Measurements from ENCODE around the gene ZNF521. TPM values are rescaled to one million over a fixed set of nuclear protein-coding genes. Genes with fewer than 3 reads are reported as not detected.

ZNF521 gene
- total RNA-seq, 2 experiments from 2014 or later: not detected

DNA sequence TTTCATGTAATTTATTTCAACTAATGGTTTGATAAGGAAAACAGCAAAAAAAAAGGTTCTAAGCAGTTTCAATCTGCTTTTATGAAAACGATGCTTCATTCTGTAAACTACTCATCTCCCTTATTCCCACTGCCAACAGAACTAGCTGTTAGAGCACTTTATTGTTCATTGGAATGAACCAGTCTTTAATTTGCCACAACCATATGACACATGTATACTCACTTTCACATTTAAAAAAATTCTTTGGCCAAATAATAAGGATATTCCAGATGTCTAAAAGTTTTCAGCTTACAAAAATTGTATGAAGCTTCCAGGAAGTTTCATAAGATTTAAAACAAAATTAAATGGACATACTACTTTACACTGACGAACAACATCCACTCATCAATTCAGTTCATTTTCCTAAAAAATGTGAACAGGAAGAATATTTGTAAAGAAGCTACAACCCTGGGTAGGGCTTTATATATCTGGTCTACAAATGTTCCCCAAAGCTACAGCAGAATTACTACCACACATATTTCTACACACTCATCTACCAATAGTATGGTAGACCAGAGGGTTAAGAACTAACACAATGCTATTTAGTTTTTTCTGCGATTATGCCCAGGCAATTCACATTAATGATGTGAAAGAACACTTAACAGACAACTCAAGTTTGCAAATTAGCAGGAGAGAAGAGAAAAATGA, 37.7 kb downstream of the ZNF521 start:
- no peak for DNase-seq
- Mint-ChIP-seq H3K27me3 (peaks cover 32% of the 10 kb centered on the region), H3K36me3 (no peaks in the 10 kb centered on the region), H3K9me3 (no peaks in the 10 kb centered on the region), H3K27ac (no peak overlapping the region), H3K4me3 (no peak overlapping the region), H3K4me1 (no peaks in the 10 kb centered on the region)

DNA sequence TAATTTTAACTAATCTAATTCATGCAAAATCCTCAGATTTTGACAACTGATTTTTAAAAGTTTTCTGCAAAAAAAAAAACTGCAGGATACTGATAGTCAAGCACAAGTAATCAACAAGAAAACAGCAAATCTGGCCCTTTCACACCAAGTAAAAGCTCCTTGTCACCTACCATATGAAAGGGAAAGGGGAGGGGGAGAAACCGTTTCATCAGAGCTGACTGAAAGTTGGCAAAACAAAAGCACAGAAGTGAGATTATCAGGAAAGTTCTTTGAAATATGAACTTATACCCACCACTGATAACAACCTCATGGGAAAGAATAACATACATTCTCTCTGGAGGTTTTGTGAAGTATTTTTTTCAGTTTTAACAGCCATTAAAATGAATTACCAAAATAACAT, 38.7 kb downstream of the ZNF521 start:
- Mint-ChIP-seq H3K36me3 (no peaks in the 10 kb centered on the region), H3K9me3 (no peaks in the 10 kb centered on the region)

GRCh38 chr18:25310045-25310444, 41.9 kb downstream of the ZNF521 start:
- no peak overlapping the region for H3K4me3 Mint-ChIP-seq

More for the DNA sequence above, 38.7 kb downstream of the ZNF521 start:
- Mint-ChIP-seq H3K27me3 (peaks cover 32% of the 10 kb centered on the region), H3K4me1 (no peaks in the 10 kb centered on the region), H3K27ac (no peak overlapping the region), H3K4me3 (no peak overlapping the region)
- DNase-seq: no peak

DNA sequence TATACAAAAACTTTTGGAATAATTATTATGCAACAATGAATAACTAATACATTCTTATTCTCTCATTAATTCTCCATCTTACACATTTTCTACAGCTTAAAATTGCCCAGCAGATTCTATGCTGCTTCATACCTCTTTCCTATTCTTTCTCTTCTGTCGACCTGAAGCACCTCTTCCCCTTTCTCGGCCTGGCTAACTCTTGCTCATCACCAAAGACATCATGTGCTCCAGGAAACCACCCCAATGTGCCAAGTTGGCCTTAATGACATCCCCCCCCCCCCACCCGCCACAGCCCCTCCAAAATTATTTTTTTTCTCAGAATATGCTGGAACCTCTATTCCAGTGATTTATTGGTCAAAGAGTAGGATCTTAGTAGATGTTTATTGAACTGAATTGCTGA, 43.6 kb downstream of the ZNF521 start:
- Mint-ChIP-seq H3K27me3 (peaks cover 15% of the 10 kb centered on the region), H3K9me3 (no peaks in the 10 kb centered on the region), H3K4me3 (no peak overlapping the region), H3K36me3 (no peaks in the 10 kb centered on the region), H3K4me1 (no peaks in the 10 kb centered on the region), H3K27ac (no peak overlapping the region)
- no peak for DNase-seq

More at GRCh38 chr18:25310045-25310444, 41.9 kb downstream of the ZNF521 start:
- no peaks in the 10 kb centered on the region for H3K4me1 Mint-ChIP-seq
- H3K36me3 Mint-ChIP-seq: no peaks in the 10 kb centered on the region
- H3K27me3 Mint-ChIP-seq: peaks cover 24% of the 10 kb centered on the region
- H3K9me3 Mint-ChIP-seq: no peaks in the 10 kb centered on the region
- H3K27ac Mint-ChIP-seq: no peak overlapping the region
- no peak for DNase-seq

DNA sequence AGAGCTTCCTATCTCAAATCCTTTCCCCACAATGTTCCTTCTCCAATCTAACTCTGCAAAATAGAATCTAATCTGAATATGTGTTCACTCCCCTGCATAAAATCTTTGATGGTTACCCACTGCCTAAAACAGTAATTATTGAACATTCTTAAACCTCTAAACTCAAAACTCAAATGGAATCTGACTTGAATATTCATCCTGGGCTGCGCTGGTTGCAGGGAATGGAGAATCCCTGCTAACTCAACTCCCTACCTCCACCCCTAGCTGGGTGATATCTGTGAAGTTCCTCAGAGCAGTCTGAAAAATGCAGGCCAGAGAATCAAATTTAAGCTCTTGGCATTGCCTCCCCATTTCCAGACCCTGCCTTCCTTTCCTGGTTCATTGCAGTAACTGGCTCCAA, 44.8 kb downstream of the ZNF521 start:
- DNase-seq: no peak
- Mint-ChIP-seq H3K4me1 (no peaks in the 10 kb centered on the region), H3K9me3 (no peaks in the 10 kb centered on the region), H3K27me3 (peaks cover 15% of the 10 kb centered on the region), H3K27ac (no peak overlapping the region), H3K36me3 (no peaks in the 10 kb centered on the region), H3K4me3 (no peak overlapping the region)

DNA sequence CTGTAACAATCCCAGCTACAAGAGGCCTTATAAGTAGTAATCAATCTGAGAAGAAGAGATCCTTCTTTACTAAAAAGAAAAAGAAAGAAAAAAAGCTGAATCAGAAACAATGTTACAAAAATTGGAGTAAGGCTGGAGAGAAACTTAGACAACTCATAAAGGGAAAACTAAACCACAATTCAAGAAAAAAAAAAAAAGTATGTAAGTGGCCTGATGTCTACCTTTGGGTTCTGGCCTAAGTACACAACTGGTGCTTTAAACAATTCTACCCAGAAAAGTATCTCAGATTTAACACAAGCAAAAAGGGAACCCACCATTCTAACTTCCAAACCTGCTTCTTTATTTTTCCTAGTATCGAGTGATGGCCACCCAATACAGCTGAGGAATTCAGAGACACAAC, 45.3 kb downstream of the ZNF521 start:
- no peaks in the 10 kb centered on the region for H3K4me1 Mint-ChIP-seq
- H3K9me3 Mint-ChIP-seq: no peaks in the 10 kb centered on the region
- peaks cover 15% of the 10 kb centered on the region for H3K27me3 Mint-ChIP-seq

GRCh38 chr18:25305584-25305983, 46.4 kb downstream of the ZNF521 start:
- Mint-ChIP-seq H3K4me3 (no peak overlapping the region), H3K27me3 (peaks cover 11% of the 10 kb centered on the region), H3K27ac (no peak overlapping the region), H3K36me3 (no peaks in the 10 kb centered on the region), H3K4me1 (no peaks in the 10 kb centered on the region), H3K9me3 (no peaks in the 10 kb centered on the region)
- DNase-seq: no peak

More for the DNA sequence above, 45.3 kb downstream of the ZNF521 start:
- DNase-seq: no peak
- Mint-ChIP-seq H3K27ac (no peak overlapping the region), H3K4me3 (no peak overlapping the region), H3K36me3 (no peaks in the 10 kb centered on the region)

GRCh38 chr18:25300492-25300891, 51.5 kb downstream of the ZNF521 start:
- Mint-ChIP-seq H3K9me3 (no peaks in the 10 kb centered on the region), H3K4me3 (no peak overlapping the region), H3K27ac (no peak overlapping the region), H3K36me3 (no peaks in the 10 kb centered on the region), H3K4me1 (no peaks in the 10 kb centered on the region), H3K27me3 (peaks cover 3% of the 10 kb centered on the region)
- DNase-seq: no peak

DNA sequence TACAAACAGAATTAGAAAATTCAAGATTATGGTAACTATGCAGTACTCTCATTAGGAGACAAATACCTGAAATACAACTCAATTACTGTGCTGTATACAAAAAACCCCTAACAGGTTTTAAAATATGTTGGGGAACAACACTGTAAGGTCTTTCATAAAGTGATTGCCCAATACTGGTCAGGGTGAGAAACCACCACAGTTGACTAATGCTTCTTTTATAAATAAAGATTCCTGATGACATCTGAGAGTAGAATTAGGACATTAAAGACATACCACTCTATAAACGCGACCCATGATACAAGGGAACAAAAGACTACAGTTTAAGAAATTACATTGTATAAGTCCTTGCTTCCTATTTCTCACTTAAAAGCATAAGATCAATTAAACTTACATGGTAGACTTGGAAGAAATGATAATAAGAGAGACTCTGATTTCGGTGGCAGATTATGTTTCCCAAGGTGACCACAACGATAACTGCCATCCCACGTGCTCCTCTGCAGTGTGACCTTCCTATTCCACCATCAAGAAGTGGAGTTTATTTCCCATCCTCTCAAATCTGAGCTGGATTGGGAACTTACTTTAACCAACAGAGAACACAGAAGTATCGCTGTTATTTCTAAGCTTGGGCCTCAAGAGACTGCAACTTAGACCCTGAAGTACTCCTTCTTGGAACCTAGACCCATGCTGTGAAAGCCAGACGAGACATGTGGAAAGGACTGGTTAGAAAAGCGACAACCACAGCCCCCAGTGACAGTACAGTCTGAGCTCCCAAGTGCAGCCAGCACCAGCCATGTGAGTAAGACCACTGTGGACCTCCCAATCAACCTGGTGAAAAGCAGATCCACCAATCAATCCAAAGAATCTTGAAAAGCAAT, 52.3 kb downstream of the ZNF521 start:
- Mint-ChIP-seq H3K4me3 (no peak overlapping the region), H3K36me3 (no peaks in the 10 kb centered on the region), H3K4me1 (no peaks in the 10 kb centered on the region), H3K27me3 (peaks cover 3% of the 10 kb centered on the region), H3K9me3 (no peaks in the 10 kb centered on the region), H3K27ac (no peak overlapping the region)
- no peak for DNase-seq

DNA sequence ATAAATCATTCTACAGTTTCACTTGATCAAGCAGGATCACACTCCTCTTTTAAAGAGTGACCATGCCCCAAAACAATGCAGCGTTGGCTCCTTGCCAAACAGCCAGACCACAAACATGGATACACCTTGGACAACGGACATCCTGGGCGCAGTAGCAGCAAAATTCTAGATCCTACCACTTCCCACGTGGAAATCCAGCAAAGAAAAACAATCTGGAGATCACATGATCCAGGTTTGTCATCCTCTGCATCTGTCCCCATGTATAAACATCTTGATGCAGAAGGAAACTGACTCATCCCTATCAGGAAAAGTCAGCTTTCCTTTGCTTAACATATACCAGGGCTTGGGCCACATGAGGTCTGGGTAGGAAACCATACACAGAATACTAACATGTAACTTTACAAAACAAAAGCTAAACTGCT, 53.1 kb downstream of the ZNF521 start:
- Mint-ChIP-seq H3K27me3 (peaks cover 3% of the 10 kb centered on the region), H3K27ac (no peak overlapping the region), H3K4me1 (no peaks in the 10 kb centered on the region), H3K9me3 (no peaks in the 10 kb centered on the region), H3K36me3 (no peaks in the 10 kb centered on the region), H3K4me3 (no peak overlapping the region)
- DNase-seq: no peak

GRCh38 chr18:25295624-25296138, 56.3 kb downstream of the ZNF521 start:
- H3K4me1 Mint-ChIP-seq: no peaks in the 10 kb centered on the region
- H3K36me3 Mint-ChIP-seq: no peaks in the 10 kb centered on the region
- no peak for DNase-seq
- H3K4me3 Mint-ChIP-seq: no peak overlapping the region
- H3K27ac Mint-ChIP-seq: no peak overlapping the region
- peaks cover 3% of the 10 kb centered on the region for H3K27me3 Mint-ChIP-seq
- no peaks in the 10 kb centered on the region for H3K9me3 Mint-ChIP-seq

DNA sequence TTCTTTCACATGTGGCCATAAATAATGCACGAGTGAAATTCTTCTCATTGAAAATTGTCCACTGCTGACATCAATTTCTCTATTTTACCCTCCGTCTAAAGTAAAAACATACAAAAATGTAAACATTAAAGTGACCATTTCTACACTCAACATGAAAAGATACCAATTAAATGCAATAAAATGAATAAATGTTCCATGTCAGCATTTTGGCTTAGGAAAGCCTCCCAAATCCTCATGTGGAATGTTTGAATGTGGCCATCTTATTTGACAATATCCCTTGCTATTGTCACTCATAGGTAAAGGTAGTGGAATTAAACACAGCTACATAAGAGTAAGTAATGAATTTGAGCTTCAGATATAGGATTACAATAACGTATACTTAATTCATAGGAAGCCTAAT, 60.8 kb downstream of the ZNF521 start:
- no peaks in the 10 kb centered on the region for H3K36me3 Mint-ChIP-seq
- no peak for DNase-seq
- H3K9me3 Mint-ChIP-seq: no peaks in the 10 kb centered on the region
- no peak overlapping the region for H3K4me3 Mint-ChIP-seq
- H3K4me1 Mint-ChIP-seq: no peaks in the 10 kb centered on the region
- no peak overlapping the region for H3K27ac Mint-ChIP-seq
- peaks cover 3% of the 10 kb centered on the region for H3K27me3 Mint-ChIP-seq

GRCh38 chr18:25289001-25289631, 62.9 kb downstream of the ZNF521 start:
- Mint-ChIP-seq H3K36me3 (no peaks in the 10 kb centered on the region), H3K4me1 (no peaks in the 10 kb centered on the region), H3K27me3 (no peaks in the 10 kb centered on the region), H3K9me3 (no peaks in the 10 kb centered on the region), H3K4me3 (no peak overlapping the region), H3K27ac (no peak overlapping the region)
- DNase-seq: no peak

DNA sequence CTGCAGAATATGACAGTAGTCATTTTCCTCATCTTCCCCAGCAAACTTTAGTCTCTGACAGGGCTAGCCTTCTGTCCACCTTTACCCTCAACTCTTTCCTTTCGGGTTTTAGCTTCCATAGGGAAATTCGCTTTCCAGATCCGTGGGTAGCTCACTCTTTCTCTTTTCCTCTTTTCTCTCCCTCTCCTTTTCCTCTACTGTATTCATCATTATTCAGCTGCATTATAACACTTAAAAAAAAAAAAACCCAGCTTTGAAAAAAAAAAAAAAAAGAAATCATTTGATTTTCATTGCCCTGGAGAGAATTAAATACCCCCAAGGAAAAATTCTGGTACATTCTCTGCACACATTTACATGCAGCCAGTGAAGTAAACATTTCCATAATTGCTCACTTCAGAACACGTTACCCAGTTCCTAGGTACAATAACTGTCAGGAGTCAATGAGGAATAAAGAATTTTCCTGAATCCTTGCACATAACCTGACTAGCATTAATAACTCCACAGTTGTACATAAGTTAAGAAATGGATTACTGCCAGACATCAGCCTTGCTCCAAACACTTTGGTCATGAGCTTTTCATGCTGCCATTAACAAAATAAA, 63.5 kb downstream of the ZNF521 start:
- Mint-ChIP-seq H3K4me1 (no peaks in the 10 kb centered on the region), H3K36me3 (no peaks in the 10 kb centered on the region)
- no peak for DNase-seq

GRCh38 chr18:25287106-25287505, 64.9 kb downstream of the ZNF521 start:
- DNase-seq: no peak
- Mint-ChIP-seq H3K4me1 (no peaks in the 10 kb centered on the region), H3K27ac (no peak overlapping the region), H3K27me3 (peaks cover 3% of the 10 kb centered on the region), H3K4me3 (no peak overlapping the region), H3K9me3 (no peaks in the 10 kb centered on the region), H3K36me3 (no peaks in the 10 kb centered on the region)

More for the DNA sequence above, 63.5 kb downstream of the ZNF521 start:
- Mint-ChIP-seq H3K4me3 (no peak overlapping the region), H3K27ac (no peak overlapping the region), H3K9me3 (no peaks in the 10 kb centered on the region), H3K27me3 (no peaks in the 10 kb centered on the region)
